MM.1S (cell line): ENCODE results near the gene C1orf116.

Experiments used
- CTCF ChIP-seq: fragments of 300-600 bp; sonication (generic); IDR thresholded peaks from 2 replicates; pipeline ENCODE4 v1.5.1; 2016; ENCODE audit warnings: antibody characterized with exemption, low read length, mixed read lengths
- EZH2 ChIP-seq: fragments of 300-600 bp; sonication (generic); optimal IDR thresholded peaks from 2 replicates; pipeline ENCODE3; 2017; ENCODE audit warnings: low read depth, mild to moderate bottlenecking, antibody characterized with exemption, low read length, mixed read lengths

DNA sequence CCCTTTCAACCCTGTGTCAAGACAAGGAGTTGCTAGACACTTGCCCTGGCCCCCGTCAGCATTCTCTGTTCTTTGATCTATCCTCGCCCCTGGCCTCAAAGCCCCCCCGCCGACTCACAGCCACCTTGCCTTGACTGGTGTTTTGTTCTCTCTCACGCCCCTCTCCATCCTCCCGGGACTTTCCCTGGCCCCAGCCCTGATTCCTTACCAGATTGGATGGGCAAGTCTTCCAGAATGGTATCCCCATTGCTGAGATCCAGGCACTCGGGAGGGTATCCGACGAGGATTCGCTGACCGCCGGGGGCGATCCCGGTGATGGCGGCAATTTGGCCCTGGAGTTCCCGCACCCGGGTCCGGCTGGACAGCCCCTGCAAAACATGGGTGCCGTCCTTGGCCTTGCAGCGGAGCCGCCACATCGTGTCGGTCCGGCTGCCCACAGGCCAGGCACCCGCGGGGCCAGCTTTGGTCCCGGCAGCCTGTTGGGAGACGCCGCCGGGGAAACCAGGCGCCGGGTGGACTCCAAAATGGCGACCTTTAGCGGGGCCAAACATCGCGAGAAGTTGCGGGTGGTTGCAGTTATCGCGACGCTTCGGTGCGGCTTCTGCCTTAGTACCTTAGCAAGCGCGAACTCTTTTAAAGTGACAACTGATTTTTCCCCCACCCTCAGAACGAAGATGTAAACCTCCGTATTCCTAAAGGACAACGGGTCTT, 18.1 kb upstream of the C1orf116 start:
- TF ChIP-seq CTCF (no peak), EZH2 (no peak)
